C4-2B (cell line): Measurements from ENCODE around the gene STX11.

ENCODE experiments used
- H3K27ac ChIP-seq: fragments of 450-650 bp; 2 replicates; pipeline ENCODE4 v1.5.1; 2017
- ZFX ChIP-seq: fragments of 450-650 bp; IDR thresholded peaks from 2 replicates; pipeline ENCODE4 v1.6.1; 2017
- TF ChIP-seq, protein P1 (sequence below): fragments of 450-650 bp; conservative IDR thresholded peaks from 2 replicates; pipeline ENCODE4 v1.5.1; 2017; ENCODE audit warnings: mild to moderate bottlenecking

STX11 gene

DNA sequence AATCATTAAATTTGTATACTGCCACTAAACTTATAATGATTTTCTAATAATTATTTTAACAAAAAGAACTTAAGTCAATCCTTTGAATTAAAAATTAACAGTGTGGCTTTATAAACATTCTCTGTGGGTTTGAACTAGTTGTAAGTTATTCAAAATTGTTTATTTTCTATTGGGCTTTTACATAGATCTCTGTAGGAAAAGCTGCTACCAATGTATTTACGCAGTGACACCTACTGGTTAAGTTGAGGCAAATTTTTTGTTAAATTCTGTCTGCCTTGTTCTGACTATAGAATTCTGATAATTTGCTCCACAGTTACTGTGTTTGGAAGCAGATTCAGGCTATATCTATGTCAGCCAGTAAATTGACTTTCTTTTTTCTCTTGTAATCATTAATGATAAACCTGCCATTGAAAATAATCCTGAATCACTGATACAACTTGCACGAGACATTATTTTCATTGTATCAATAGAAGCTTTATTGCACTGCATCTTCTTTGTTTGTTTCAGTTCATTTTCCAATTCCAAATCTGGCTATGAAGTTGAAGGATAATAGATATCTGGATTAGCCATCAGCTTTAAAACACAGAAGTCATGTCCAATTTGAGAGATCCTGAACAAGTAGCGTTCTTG is 68.9 kb downstream of the STX11 start:
- no peak overlapping the region for H3K27ac ChIP-seq
- TF ChIP-seq, protein P1, sequence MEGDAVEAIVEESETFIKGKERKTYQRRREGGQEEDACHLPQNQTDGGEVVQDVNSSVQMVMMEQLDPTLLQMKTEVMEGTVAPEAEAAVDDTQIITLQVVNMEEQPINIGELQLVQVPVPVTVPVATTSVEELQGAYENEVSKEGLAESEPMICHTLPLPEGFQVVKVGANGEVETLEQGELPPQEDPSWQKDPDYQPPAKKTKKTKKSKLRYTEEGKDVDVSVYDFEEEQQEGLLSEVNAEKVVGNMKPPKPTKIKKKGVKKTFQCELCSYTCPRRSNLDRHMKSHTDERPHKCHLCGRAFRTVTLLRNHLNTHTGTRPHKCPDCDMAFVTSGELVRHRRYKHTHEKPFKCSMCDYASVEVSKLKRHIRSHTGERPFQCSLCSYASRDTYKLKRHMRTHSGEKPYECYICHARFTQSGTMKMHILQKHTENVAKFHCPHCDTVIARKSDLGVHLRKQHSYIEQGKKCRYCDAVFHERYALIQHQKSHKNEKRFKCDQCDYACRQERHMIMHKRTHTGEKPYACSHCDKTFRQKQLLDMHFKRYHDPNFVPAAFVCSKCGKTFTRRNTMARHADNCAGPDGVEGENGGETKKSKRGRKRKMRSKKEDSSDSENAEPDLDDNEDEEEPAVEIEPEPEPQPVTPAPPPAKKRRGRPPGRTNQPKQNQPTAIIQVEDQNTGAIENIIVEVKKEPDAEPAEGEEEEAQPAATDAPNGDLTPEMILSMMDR: peak; percentile 79
- TF ChIP-seq ZFX: no peak

DNA sequence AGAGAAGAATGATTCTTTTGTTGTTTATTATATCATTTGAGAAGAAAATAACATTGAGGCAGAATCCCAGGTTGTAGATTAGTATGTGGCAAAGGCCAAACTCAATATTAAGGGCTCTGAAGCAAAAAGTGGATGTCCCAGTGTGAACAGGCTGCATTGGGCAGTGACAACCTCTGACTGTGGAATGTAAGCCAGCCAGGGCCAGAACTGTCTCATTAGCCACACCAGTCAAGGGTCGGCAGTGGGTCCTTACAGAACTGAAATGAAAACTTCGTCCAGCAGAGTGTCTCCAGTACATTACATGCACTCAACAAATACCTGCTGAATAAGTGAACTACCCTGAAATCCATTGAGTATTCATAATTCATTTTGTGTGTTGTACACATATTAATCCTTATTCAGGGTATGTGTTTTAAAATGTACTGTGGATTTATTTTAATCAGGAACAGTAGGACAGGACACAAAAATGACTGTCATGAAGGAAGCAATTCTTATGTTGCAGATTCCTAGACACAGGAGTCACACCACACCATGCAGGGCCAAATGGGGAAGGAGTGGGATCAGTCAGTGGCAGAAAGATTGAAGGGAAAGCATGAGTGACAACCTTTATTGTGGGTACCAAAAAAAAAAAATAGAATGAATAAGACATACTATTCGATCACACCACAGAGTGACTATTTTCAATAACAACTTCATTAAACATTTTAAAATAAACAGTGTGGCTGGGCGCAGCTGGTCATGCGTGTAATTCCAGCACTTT is 69.9 kb downstream of the STX11 start:
- TF ChIP-seq, protein P1: no peak
- no peak for TF ChIP-seq ZFX
- H3K27ac ChIP-seq: no peak overlapping the region

DNA sequence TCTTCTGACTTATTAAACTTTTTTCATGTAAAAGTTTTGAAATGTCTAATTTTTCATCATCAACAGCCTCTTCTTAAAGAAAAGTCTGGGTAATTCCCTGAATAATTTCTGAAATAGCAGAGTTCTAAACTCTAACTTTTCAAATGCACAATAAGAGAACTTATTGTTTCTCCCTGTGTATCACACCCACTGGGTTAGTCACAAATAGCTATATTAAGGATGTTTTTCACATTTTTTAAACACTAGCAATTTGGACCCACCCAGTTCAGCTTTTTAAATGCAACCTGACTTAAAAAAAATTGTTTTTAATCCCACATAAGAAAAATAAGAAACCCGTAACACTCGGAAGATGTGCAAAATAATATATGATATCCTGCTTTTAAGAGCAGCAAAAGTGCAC is 73.4 kb downstream of the STX11 start:
- no peak overlapping the region for H3K27ac ChIP-seq
- TF ChIP-seq, protein P1: no peak
- no peak for TF ChIP-seq ZFX

DNA sequence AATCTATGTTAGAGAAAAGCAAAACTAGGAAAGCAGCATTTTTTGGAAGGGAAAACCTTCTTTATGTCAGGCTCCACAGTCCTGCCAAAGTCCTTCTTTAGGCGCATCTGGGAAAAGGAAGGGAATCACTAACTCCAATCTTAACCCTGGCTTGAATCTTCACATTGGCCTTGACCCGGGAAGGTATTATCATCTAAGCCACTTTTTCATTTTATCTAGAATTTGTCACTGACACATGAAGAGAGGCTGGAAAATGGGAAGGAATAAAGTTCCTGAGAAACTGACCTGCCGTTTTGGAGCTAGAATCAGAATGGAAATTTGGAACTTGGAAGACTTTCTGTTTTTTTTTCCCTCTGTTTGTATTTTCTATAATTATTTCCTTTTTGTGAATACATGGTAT is 81.4 kb downstream of the STX11 start:
- TF ChIP-seq ZFX: no peak
- TF ChIP-seq, protein P1: no peak
- H3K27ac ChIP-seq: no peak overlapping the region

DNA sequence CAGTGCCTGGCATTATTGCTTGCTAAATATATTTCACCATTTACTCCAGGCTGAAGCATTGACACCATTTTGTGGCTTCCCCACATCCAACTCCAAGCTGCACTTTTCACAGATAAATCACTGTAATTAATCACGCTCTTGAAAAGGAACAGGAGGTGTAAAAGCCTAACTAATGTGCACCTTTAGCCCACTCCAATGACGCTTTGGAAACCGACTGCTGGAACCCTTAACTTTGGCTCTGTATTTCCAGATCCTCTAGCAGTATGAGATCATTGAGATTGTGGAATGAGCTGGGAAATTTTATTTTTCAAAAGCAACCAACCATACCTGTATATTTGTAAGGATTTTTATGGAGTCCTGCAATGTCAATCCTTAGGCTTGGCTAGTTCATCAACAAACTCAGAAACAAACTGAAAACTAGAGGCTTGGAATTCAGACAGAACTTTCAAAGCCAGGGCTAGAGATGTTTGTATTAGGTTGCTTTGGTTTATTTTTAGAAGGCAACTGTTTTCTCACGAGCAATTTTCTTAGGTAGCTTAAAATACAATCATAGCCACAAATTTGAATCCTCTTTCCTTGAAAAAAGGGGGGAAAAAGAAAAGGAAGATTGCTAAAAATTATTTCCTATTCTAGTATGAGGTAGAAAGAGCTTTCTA is 82.0 kb downstream of the STX11 start:
- H3K27ac ChIP-seq: no peak overlapping the region
- TF ChIP-seq, protein P1: no peak
- no peak for TF ChIP-seq ZFX

DNA sequence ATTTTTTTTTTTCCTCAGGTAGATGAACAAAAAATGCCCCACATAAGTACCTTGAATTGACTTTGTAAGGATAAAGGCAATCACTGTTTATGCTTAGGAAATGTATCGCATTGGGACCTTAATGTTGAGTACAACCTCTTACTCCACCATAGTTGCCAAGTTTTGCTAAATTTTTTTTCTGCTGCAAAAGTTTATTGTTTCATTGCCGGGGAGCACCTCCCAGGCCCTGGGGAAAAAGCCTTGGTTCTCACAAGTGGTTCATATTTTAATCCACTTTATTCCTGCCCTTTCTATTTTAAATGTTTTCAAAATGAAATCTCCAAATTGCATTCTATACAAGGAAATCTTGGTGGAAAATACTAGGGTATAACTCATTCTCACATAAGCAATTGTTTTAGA is 82.5 kb downstream of the STX11 start:
- no peak overlapping the region for H3K27ac ChIP-seq
- TF ChIP-seq, protein P1: no peak
- no peak for TF ChIP-seq ZFX

DNA sequence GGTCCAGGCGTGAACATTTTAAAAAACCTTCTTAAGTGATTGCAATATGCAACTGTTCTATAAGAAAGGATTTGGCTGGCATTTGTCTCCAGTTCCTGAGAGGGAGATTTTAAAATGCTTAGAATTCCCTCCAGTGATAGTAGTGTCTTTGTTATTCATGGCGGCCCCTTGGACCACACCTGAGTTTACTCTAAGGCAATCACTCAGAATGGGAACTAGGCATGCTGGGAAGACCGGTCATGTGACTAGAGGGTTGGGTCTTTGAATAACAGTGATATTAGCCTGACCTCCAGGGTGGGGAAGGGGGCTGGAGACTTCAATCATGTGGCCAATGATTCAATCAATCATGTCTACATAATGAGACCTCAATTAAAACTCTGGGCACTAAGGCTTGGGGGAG is 84.1 kb downstream of the STX11 start:
- no peak overlapping the region for H3K27ac ChIP-seq
- no peak for TF ChIP-seq ZFX
- TF ChIP-seq, protein P1: no peak
